ENCODE results near the gene BRD1.
"Not testable (repeated sequence)": the region's sequence is repeated elsewhere in the genome, so short reads cannot be mapped to it uniquely, and the experiment has no call there.

Gene BRD1

DNA sequence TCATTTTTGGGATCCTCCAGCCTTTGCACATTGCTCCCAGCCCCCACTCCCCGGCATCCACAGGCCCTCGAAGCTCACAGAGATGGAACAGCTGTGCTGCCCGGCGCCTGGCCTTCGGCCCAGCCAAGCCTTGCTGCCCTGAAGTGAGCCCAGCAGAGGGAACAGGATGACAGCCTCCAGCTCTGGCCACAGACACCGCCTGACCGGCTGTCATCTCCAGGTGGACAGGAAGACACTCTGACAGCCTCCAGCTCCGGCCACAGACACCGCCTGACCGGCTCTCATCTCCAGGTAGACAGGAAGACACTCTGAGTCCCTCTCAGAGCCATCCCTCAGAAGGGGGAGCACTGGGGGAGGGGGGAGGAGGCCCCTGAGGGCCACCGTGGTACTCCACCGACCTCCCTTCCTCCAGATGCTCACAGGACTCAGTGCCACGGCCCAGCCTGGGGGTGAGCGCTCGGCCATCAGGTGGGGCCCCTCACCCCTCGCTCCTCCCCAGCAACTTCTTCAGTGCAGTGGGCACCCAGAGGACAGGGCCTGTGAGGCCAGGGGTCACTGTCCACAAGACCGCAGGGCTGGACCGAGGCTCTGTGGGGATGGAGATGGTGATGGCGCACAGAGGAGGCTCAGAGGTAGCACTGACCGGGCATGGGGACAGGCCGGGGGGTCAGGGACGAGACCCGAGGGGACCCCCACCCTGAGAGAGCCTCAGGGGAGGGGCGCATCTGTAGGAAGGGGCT is 58.6 kb downstream of the BRD1 start:
- DNase-seq (ENCODE audit: low spot score), result no peak

DNA sequence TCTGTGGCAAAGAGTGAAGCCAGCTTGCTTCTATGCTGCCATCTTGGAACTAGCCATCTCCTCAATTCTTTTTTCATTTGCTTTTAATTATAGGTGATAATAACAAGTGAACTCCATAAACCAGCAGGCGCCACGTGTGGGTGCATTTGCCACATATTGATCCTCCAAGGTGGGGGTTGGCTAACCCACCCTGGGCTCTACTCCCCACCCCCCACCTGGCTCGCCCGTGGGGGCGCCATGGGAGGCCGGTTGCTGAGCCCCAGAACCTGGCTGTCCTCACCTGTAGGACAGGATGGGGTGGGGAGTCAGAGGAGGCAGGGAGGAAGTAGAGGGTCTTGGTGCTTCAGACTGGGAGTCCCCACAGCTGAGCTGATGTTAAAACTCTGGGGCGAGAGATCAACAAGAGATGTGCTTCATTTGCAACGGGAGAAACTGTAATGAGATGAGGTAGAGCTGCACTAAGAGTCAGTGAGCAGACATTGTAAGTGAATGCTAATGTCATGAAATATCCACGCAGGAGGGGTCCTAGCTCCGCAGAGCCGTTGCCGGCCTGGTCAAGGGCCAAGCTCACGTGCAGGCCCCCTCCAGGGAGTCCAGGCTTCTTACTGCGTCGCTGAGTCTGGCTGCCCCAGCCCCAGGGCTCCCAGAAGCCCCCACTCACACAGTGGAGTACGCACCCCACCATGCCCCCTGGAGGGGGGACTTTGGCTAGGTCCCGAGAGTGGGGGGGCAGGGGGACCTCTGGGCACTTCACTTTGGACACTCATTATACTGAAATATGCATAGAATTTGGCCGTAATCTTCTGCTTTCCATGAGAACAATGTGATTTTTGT is 59.4 kb downstream of the BRD1 start:
- no peak for DNase-seq (ENCODE audit: low spot score)

DNA sequence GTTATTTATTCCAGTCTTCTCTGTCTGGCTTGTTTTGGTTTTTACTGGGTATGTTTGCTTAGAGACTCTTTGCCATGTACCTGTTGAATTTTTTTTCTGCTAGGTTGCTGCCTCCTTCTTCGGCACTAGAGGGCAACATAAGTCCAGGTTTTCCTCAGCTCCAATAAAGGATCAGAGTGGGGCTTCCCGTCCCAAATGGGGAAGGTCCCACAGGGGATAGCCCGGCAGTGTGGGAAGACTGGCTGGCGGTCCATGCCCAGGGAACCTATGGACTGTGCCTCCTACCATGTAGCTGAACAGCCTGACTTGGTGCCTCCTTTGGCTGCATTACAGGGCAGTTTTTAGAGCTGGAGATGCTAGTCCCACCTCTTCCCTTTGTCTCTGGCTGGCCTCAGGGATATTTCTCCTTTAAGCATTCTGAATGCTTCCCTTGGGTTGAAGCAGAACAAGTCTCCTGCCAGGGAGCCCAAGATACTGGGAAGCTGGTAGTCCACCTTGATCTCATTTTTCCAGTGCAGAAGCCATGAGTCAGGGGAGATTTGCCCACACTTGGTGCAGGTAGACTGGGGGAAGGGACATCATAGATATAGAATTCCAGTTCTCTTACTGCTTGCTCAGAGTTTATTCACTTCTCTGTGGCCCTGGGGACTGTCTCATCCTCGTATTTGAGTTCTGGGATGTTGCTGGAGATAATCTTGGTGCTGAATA is 60.2 kb downstream of the BRD1 start:
- DNase-seq (ENCODE audit: low spot score), result peak; percentile 60

DNA sequence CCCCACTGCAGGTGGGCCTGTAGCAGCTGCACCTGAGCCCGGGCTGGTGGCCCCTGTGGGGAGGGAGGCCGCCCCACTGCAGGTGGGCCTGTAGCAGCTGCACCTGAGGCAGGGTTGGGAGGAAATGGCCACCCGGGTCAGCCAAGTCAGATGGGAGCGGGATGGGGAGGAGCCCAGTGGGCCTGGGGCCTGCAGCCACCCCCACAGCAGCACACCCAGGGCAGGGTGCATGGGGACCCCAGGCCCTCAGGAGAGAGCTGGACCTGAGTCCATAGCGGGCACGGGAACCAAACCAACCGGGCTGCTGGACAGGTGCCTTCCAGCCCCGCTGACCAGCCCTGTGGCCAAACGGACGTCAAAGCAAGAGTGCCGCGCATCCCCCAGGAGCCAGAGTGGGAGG is 61.7 kb downstream of the BRD1 start:
- DNase-seq (ENCODE audit: low spot score), result no peak

DNA sequence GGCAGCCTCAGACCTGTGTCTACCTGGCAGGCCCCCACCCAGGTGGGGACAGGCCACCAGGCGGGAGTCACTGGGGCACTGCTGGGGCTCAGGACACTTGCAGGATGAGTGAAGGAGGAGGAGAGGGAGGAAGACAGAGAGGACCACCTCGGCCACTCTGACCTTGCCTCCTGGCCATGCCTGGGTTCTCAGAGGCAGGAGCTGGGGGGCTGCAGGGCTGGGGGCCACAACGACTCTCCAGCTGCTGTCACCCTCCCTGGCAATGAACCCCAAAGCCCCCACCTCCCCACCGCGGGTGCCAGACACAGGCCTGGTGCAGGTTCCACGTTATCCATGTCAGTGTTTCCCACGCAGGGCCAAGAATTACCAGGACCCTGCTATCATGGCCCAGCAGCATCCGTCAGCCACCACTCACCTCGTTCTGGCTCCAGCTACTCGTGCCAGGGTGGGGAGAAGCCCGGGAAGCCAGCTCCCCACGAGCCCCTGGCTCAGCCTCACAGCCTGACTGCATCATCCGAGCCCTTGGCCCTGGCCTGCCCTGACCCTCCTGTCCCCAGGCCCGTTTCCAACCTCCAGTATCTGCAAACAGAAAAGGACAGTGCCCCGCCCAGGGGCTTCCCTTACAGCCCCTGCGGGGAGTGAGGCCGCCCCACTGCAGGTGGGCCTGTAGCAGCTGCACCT is 62.4 kb downstream of the BRD1 start:
- no peak for DNase-seq (ENCODE audit: low spot score)

DNA sequence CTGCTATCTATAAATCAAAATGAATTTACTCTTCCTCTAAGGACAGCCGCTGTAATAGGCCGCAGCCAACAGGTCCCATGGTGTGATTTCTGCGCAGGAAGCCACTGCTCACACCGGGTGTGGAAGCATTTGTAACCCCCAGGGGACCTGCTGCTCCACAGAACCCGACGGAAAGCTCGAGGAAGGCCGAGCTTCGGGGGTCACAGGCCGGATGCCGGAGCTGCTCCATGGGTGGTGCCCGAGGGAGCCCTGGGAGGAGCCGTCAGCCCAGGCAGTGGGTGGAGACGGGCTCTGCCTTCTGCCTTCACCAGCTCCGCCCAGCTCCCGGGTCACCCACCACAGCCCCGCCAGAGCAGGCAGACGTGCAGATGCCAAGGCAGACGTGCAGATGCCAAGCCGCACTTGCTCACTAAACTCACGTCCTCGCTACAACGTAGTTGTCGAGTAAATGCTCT is 63.5 kb downstream of the BRD1 start:
- DNase-seq (ENCODE audit: low spot score), result no peak

DNA sequence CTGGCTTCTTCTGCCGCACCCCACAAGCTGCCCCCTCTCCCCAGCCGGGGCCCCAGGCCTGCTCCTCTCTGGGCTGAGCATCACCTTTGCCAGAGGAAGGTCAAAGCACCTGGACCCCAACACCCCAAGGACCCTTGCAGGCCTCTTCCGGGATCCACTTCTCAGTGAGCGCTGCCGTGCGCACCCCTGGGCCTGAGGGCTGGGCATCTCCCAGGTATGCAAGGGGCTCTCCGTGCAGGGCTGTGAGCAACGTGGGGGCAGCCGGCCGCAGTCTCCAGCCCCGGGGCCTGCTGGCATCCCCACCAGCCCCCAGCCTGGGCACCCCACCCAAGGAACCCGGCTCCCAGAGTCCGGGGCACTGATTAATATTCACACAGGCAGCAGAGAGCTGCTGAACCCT is 64.0 kb downstream of the BRD1 start:
- no peak for DNase-seq (ENCODE audit: low spot score)

DNA sequence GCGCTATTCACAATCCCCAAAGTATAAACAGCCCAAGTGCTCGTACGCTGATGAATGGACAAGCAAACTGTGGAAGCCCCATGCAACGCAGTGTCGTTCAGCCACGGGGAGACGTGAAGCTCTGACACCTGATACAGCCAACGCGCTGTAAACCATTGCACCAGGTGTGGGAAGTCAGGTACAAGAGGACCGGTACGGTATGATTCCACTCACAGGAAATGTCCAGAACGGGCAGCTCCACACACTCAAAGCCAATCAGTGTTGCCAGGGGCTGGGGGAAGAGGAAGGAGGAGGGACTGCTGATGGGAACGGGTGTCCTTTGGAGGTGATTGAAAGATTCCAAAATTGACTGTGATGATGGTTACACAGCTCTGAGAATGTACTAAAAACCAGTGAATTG is 64.5 kb downstream of the BRD1 start:
- no peak for DNase-seq (ENCODE audit: low spot score)

DNA sequence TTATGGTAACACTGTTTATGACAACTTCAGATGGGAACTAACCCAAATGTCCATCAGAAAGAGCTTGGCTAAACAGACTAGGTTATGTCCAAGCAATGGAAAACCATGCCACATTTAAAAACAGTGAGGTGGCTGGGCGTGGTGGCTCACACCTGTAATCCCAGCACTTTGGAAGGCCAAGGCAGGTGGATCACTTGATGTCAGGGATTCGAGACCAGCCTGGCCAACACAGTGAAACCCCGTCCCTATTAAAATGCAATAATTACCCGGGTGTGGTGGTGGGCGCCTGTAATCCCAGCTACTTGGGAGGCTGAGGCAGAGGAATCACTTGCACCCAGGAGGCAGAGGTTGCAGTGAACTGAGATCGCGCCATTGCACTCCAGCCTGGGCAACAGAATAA is 65.1 kb downstream of the BRD1 start:
- DNase-seq (ENCODE audit: low spot score), result not testable (repeated sequence)

DNA sequence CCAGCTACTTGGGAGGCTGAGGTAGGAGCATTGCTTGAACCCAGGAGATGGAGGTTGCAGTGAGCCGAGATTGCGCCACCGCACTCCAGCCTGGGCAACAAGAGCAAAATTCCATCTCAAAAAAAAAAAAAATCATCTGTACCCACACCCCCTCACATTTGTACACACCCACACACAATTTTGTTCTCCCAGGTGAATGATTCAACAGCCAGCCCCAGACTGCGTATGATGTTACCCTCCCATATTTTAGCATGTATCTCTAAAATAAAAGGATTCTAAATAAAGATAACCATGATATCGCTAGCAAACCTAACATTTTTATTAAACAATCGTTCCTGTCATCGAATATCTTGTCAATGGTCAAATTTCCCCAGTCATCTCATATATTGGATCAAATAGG is 65.8 kb downstream of the BRD1 start:
- DNase-seq (ENCODE audit: low spot score), result no peak

DNA sequence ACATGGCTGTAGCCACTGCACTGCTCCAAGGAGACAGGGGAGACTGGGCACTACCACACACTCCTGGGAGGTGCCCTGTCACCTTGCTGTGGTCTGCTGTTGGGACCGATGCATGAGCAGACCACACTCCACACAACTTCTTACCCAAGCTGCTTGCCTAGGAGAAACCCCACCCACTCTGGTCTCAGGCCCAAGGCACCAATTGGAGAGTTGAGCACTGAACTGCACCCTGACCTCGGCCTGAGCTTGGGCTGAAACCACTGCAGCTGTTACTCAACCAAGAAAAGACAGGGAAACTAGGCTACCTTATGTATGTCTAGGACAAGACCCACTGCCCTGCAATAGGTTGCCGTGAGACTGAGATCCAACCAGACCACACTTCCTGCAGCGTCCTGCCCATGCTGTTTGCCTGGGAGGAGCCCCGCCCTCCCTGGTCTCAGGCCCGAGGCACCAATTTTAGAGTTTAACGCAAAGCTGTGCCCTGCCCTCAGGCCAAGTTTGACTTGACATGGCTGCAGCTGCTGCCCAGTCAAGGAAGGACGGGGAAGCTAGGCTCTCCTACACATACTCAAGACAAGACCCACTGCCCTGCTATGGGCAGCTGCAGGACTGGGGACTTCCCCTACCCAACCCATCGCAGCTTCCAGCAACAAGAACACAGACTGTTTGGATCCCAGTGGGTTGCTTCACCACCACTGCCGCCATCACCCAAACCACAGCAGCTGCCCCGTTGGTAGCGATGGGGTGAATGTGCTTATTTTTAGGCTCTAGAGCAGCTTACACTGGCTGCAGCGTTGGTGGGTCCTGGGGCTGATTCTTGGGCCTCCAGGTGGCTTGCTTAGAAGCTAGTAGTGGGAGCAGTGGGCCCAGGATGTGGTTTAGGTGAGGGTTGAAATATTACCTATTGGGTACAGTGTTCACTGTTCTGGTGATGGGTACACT is 66.8 kb downstream of the BRD1 start:
- no peak for DNase-seq (ENCODE audit: low spot score)

DNA sequence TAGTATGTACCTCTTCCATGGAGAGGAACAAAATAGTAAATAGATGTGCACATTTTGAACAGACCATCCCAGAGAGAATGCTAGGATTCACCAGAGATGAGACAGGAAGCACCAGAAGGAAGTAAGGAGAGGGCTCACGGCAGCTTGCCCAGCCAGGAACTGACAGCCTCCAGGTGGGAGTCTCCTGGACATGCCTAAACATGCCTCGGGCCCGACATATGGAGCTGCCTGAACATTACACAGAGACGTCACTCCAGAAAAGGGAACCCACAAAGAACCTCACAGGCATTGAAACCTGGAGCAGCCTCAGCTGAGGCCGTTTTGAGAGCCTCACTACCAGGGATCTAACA is 67.4 kb downstream of the BRD1 start:
- no peak for DNase-seq (ENCODE audit: low spot score)

DNA sequence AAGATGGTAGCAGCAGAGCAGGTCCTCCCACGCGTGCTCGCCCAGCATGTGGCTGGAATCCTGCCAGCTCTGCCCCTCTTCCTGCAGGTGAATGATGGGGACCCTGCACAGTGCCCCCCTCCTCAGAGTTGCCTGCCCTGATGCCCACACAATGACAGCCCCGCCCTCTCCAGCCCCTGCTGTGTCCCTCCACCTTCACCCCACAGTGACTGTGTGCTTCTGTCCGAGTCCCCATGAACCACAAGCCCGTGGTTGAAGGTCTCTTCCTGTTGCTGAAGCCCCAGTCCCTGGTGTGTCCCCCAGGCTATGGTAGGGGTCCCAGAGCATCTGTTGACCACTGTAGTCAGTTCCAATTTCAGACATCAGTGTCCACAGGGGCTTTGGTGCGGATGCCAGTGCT is 71.0 kb downstream of the BRD1 start:
- DNase-seq (ENCODE audit: low spot score), result no peak

DNA sequence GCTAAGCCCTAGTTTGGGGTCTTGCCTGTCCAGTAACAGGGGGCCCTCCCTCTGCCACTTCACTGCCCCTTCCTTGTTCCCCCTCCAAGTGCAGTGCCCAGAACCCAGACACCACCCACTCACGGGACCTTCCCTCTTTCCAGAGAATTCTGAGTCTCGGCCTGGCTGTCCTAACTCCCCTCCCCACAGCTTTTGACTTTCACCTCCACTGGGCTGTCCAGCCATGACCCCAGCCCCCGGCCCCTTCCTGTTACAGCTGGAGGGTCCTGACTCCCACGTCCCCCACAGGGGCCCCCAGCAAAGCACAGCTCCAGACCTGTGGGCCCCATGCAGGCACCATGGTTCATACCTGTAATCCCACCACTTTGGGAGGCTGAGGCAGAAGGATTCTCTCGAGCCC is 71.5 kb downstream of the BRD1 start:
- no peak for DNase-seq (ENCODE audit: low spot score)

DNA sequence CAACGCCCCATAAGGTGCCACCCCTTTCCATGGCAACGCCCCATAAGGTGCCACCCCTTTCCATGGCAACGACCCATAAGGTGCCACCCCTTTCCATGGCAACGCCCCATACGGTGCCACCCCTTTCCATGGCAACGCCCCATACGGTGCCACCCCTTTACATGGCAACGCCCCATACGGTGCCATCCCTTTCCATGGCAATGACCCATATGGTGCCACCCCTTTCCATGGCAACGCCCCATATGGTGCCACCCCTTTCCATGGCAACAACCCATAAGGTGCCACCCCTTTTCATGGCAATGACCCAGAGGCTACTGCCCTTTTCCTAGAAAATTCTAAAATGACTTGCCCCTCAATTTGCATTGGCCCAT is 72.1 kb downstream of the BRD1 start:
- no peak for DNase-seq (ENCODE audit: low spot score)

DNA sequence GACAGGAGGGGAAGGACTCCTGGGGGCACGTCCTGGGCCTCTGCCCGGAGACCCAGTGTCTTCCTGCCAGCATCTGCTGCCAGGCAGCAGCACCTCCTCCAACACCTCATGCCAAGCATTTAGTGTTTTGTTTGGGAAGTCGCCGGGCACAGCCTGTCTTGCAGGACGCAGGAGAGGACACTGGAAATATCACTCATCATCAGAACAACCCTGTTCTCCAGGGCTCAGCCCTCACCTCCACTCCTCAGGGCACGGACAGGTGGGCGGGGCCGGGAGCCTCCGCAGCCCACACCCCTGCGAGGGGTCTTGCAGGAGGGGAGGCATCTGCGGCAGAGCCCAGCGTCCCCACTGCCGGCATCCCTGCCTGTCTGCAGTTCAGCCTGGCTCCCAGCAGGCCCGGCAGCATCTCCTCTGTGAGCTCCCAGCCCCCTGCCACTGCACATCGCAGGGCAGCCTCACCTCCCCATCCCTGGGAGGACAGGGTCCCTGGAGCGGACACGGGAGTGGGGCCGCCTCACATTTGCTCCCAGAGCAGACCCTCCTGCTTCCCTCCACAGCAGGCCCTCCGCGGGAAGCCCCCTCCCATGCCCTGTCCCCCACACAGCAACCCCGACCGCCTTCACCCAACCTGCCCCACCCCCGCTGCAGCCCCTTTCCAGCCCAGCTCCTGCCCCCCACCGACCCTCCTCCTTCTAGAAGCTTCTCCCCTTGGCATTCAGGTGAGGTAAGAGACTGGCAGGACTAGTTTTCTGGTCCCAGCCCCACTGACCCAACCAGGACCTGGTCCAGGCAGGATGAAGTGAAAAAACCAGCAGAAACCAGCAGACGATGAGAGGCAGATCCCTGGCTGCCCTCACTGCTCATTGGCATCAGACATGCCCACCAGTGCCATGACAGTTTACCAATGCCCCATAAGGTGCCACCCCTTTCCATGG is 72.7 kb downstream of the BRD1 start:
- DNase-seq (ENCODE audit: low spot score), result no peak

DNA sequence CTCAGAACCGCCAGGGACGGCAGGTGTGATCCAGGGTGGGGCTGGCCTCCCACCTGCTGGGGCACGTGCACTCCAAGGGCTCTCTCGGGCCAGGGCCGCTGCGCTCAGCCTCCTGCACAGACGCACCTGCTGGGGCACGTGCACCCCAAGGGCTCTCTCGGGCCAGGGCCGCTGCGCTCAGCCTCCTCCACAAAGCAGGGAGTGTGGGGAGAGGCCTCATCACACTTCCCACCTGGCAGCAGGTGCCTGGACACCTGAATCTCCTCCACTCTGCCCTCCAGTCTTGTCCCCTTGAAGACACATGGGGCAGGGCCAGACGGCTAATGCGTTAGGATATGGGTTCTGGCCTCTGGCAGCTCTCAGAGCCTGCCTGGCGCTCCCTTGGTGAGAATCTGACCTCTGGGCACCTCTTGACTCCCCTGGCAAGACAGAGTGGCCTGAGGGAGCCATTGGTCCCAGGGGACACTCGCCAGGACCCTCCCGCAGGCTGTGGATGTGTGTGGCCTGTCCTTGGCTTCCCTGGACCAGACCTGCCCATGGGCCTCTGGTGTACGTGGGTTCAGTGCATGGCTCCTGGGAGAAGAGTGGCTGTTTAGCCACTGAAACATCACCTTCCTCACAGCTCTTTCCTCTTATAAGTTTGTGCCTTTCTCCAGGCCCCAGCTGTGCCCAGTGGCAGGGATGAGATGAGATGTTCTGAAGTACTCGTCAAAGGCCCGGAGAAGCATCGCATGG is 73.5 kb downstream of the BRD1 start:
- no peak for DNase-seq (ENCODE audit: low spot score)

DNA sequence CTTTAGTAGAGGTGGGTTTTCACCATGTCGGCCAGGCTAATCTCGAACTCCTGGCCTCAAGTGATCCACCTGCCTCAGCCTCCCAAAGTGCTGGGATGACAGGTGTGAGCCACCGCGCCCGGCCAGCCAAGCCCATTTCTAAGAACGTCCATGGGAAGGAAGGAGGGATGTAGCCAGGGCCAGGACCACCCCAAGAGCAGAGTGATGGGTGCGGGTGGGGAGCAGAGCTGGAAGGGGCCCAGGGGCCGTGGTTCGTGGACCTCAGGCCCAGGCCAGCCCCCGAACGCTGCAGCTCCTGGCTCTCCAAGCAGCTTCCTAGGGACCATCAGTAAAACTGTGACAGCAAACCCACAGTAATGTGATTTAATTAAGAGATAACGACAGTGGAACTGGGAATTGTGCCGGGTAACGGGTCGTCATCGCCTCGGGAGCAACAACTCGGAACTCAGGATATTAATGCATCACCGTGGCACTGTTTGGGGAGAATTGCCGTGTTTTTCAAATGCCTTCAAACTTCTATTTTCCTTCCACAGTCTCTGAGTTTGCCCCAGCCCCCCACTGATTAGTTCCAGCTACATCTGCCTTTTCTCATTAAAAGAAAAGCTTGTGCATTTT is 74.3 kb downstream of the BRD1 start:
- no peak for DNase-seq (ENCODE audit: low spot score)

DNA sequence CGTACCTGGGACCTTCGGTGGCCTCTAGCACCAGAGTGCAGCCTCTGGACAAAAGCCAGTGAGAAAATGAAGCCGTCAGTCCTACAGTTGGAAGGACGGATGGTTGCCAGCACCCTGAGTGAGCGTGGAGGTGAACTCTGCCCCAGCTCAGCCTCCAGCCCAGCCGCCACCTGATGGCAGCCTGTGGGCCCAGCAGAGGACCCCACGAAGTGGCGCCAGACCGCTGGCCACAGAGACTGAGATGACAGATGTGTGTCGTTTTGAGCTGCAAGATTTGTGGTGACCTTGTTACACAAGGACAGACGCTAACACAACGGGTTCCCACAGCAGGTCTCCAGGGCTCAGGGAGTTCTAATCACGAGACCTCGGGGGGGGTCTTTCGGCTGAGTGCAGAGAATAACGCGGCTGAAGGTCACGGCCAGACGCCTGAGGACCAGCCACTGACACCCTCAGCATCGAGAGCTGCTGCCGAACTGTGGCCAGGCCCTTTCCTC is 75.0 kb downstream of the BRD1 start:
- no peak for DNase-seq (ENCODE audit: low spot score)

All from LoVo (cell line).